ENCODE measurements around the gene PCP4L1.
"Not testable (repeated sequence)": the region's sequence is repeated elsewhere in the genome, so short reads cannot be mapped to it uniquely, and the experiment has no call there.

The PCP4L1 gene

DNA sequence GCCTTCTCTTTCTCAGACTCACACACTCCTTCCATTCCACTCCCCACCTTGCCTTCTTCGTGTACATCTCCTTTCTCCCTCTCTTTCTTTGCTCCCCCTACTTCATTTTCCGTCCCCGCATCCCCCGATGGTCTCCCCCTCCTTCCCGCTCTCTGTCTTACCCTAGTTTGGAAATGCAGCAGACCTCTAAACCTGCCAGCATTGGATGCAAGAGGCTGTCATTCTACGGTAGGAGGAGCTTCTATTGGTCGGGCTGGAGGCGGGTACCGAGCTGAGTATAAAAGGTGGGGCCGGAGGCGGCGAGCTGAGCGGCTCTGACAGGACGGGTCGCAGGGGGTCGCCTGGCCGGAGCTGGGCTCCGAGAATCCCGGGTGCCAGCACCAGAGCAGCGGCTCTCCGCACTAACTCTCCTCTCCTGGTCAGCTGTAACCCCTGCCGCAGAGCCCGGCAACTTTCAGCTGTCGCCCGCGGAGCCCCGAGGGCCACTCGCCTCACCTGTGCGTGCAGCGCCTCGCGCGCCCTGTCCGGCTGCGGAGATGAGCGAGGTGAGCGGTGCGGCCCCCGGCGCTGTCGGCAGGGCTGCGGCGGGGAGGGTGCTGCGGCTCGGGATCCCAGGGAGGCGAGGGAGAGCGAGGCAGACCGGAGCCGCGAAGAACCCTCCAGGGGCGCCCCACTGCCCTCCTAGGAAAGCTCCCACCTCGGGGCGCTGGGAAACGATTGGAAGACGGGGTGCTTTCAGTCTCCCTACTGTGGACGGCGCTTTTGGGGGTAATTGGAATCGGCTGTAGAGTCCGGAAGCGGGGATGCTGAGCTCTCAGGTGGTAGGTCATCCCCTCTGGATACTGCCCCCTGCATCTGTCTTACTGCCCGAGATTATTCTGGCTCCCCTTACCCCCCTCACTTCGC is at the start of gene PCP4L1:
Gene PCP4L1, plus strand, starts transcription at position 307 of the 906 bp plus-strand sequence. Its CDS starts 230 bp downstream, at position 537.
- peak; percentile 82 for DNase-seq

DNA sequence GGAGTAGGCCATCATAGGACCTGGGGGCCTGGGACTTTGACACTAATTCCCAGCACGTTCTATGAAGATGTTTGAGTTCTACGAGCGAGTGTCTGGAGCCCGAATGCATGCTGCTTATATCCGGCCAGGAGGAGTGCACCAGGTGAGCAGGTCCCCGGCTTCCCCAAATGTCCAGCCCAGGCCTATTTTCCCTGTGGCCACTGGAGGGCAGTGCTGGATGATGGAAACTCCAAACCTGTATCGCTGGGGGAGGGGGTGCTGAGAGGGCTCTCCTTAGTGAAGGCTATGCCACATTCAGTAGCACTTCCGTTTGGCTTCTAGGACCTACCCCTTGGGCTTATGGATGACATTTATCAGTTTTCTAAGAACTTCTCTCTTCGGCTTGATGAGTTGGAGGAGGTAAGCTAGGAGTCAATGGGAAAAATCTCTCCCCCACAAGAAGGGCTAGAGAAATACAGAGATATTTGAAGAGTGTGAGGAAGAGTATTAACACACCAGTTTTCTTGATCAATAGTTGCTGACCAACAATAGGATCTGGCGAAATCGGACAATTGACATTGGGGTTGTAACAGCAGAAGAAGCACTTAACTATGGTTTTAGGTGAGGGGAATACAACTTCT is 48.6 kb upstream of the PCP4L1 start:
- DNase-seq: peak; percentile 69

DNA sequence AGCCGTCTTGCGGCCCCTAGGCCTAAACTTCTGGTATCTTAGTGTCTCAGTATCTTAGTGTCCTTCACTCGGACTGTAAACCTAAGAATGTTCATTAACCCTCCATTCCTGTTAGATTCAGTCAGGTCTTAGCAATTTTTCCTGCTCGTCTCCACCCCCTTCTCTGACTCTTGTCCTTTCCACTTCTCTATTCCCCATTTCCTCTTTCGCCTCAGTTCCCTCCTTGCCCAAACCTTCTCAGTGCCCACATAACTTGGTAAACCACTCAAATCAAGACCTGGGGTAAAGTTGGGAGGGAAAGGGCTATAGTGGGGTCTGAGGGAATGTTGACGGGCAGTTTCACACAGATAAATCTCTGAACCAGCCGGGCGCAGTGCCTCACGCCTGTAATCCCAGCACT is 44.2 kb upstream of the PCP4L1 start:
- DNase-seq: no peak

DNA sequence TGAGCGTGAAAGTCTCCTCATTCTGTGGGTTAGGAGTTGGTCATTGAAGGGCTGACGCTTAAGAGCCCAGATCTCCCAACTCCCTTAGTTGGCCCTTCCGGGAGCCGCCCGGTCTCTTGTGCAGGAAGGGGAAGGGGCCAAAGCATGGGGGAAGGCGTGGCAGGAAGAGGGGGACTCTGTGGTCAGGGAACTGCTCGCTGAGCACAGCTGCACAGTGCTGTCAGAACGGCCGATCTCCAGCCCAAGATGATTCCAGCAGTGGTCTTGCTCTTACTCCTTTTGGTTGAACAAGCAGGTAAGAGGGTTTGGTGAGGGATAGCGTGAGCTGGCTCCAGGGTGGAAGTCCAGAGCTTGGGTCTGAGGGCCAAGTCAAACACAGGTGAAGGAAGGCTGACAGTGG is 43.5 kb upstream of the PCP4L1 start, which contains the start of gene FCER1G:
Gene FCER1G, plus strand, starts transcription at position 220 of the 400 bp plus-strand sequence. Its CDS starts 27 bp downstream, at position 247.
- DNase-seq: no peak

DNA sequence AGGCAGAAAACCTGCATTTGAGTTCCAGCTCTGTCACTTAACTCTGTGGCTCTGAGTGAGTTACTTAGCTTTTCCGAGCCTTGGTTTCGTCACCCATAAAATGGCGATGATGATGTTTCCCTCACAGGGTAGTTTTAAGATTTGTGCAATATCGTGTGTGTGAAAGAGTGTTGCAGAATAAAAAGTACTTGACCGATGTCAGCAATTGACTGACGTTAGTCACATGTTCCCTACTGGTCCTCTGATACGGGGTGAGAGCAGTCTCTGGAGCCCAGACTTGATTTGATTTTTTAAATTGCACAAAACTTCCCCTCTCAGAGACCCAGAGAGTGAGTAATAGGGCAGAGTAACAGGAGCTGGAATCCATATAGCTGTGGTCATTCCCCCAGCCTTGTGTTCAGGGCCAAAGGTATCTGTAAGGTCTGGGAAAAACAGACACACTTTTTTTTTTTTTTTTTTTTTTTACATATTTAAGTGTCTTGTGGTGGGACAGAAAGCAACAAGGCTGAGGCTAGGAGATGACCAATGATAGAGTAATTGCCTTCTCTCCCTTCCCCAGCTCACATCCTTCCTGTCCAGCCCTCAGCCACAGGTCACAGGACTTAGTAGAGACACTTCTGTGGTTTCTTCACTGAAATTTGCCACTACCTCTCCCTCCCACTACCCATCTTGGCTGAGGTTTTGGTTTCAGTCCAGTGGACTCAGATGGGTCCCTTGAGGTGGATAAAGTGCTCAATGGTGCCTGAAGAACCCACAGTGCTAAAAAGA is 41.4 kb upstream of the PCP4L1 start:
- no peak for DNase-seq

DNA sequence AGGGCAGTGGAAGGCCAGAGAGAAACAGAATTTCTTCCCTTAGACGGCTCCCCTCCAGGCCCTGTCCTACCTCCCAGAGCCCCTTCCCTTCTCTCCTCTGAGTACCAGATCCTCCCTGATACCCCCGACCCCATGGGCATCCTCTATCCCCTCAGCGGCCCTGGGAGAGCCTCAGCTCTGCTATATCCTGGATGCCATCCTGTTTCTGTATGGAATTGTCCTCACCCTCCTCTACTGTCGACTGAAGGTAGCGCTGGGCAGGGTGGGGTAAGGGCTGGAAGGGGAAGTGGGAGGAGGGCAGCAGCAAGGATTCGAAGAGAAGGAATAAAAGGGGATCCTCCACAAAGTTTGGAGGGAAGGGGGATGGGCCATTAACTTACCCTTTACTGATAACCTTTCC is 40.7 kb upstream of the PCP4L1 start:
- DNase-seq: no peak

DNA sequence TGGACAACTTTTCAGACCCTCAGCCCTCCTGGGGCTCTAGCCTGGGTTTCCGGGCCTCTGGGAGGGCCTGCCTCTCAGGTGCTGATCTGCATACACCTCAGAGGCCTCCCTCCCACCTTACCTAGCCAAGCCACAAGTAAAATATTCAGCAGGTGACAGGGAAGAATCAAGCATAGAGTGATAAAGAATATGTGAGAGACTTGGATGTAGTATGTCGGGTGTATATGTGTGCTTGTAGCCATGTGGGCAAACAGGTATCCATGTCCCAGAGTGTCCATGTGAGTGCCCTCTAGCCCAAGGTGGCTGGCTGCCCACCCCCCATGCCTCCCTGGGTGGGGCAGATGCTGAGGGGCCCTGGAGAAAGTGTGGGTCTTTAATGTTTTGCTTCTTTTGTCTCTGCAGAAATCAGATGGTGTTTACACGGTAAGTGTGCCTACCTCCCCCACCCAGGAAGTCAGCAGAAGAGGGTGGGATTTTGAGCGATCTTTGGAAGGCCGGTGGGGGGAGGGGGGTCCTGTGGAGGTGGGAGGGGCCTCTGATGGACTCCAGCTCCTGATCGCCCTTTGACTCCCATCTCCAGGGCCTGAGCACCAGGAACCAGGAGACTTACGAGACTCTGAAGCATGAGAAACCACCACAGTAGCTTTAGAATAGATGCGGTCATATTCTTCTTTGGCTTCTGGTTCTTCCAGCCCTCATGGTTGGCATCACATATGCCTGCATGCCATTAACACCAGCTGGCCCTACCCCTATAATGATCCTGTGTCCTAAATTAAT is 40.1 kb upstream of the PCP4L1 start:
- DNase-seq: no peak

DNA sequence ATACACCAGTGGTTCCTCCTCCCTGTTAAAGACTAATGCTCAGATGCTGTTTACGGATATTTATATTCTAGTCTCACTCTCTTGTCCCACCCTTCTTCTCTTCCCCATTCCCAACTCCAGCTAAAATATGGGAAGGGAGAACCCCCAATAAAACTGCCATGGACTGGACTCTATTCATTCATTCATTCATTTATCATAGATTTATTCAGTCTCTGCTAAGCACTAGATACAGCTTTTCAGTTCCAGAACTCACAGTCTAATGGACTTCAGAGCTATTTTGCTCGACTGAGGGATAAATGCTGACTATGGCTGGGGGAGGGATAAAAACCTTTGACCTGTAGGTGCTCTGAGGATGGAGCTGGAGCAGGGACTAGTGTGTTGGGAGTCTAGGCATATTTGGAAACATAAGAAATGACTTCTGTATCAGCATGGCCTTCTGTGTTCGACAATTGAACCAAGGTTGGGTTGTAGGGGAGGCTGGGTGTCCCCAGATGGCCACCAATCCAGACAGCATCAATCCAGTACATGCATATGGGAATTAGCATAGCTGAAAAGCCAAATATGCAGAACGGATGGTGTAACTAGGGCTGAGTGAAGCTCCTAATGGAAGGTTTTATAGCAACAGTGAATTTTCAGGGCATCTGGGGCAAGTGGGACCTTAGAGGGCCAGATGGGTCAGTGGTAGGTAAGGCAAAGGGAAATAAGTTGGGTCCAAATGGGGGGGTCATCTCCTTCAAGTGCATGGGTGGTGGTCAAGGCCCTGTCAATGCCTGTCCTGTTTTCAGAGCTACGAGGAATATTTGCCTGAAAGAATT is 39.3 kb upstream of the PCP4L1 start:
- DNase-seq: no peak

DNA sequence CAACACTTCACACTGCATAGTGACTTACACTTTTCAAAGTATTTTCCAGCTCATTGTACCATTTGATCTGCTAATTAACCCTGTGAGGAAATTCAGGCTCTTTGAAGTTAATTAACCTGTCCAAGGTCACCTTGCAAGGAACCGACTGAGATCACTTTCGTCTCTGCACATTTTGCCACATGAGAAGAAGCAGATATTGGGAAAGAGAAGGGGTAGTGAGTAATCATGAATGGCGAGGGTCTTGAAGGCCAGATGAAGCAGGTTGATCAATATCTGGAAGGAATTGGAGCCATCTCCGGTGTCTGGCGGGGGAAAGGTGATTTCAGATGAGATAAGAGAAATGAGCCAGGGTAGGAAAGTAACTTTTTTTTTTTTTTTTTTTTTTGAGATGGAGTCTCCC is 38.5 kb upstream of the PCP4L1 start:
- no peak for DNase-seq

DNA sequence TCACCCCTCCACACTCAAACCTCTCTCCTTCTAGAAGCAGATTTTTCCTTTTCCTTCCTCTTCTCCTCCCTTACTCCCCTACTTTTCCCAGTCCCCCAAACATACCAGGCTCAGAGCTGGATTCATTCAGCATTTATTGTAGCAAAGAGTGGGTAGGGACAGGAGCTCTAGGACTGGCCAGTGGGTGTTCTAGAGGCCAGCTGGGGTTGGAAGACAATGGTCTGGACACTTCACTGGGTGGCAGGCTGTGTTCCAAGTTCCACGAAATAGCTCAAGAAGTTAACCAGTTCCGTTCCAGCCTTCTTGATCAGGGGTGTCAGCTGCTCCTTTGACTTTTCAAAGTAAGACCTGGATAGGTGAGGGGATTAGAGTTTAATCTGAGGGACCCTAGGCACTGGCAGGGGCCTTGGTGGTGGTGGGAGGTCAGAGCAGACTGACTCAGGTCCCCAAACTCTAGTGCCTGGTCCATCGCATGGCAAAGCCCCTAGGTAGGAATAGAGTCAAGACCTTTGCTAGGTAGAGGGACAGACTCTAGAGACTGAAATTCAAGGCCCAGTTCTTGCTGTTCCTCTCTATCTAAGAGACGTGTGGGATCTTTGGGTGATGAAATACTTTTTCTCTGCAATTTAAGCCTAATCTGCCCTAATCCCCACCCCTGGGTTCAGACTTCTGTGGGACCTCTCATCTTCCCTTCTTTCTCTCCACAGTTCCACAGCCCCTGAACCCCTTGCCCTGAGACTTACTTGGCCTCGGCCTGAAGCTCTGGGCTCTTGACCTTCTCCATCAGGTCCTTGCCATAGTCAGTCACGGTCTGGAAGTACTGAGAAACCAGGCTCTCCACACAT is 36.1 kb upstream of the PCP4L1 start:
- no peak for DNase-seq

DNA sequence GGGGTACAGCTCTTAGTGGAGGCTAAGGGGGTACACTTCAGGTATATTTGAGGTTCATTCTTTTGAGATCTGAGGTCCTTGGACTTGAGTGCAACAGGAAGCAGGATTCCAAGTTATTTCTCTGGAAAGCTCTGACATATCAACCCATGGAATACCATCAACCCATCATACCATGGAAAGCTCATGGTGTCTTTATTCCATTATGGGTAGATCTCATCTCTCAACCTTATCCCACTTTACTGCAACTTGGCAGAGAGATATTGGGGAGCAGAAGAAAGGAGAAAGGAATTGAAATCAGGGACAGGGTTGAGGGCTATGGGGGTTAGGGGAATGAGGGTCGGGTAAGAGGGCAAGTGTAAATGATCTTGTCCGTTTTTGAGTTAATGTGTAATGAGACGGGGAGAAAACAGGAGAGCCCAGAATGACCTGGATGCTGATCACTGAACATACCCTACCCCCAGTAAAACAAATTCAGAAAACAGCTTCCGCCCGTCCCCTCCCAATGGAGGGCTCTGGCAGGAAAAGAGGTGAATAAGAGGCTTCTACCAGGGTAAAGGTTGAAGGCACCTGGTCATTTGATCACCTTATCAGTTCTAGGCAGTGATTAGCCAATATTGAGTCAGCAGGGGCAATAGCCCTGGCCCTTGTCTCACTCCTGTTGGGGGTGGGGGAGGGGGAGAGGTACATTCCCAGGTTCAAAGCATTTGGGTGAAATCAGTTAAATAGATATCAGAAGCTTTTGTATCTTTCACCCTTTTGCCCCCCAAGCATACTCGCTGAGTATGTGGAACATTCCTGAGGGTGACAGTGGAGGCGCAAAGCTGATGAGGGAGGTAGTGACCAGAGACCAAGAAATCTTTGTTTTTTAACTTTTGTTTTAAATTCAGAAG is 34.5 kb upstream of the PCP4L1 start:
- no peak for DNase-seq

DNA sequence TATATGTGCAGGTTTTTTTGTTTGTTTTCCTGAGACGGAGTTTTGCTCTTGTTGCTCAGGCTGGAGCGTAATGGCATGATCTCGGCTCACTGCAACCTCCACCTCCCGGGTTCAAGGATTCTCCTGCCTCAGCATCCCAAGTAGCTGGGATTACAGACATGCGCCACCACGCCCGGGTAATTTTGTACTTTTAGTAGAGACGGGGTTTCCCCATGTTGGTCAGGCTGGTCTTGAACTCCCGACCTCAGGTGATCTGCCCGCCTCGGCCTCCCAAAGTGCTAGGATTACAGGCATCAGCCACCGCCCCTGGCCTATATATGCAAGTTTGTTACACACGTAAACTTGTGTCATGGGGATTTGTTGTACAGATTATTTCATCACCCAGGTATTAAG is 33.9 kb upstream of the PCP4L1 start:
- DNase-seq: not testable (repeated sequence)

DNA sequence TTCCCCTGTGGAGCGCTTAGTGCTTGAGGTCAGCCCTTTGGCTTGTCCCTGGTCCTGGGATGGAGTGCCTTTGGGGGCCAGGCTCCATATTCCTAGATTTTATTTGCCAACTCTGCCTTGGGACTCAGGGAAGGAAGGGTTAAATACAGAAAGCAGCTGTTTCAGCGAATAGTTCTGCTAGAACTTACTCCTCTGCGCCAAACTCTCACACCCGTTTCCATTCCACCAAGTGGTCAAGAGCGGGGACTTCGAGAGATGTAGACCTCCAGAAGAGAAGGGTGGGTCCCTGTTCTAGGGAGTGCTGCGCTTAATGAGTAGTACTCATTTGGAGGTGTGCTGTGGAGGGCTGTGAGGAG is 33.4 kb upstream of the PCP4L1 start:
- DNase-seq: no peak

DNA sequence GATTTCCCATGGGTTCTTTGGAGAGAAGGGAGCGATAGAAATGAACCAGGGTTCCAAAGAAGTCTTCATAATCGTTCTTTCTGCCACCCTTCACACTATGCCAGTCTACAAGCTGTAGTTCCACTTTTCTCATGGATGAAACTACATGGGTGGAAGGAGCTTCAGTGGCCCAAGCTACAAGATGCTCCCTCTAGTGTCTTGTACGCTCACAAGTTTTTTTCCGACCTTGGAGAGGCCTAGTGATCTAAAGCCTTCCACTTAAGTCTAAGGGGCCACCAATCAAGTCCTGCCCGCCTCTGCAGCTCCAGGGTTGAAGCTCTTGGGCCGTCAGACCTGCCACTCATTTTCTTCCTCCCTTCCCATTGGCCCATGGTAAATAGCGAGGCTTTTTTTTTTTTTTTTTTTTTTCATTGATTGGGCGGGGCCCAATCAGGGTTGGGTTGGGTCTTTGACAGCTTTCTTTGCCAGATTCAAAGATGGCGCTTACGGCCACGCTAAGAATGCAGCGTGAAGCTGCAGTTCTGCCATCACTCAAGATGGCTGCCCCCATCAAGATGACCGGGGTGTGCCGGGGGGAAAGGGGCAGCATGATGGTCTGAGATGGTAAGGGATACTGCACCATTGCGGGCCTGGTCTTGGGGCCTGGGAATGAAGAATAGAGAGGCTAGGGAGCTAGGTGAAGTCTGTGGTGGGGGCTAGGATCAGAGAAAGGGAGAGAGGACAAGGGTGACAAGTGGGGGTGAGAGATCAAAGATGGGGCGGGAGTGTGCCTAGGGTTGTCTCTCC is 32.8 kb upstream of the PCP4L1 start, which contains the start of gene TOMM40L:
Gene TOMM40L, plus strand, starts transcription at position 527 of the 786 bp plus-strand sequence. CDS start 430 bp downstream, outside the sequence.
- DNase-seq: peak; percentile 96

DNA sequence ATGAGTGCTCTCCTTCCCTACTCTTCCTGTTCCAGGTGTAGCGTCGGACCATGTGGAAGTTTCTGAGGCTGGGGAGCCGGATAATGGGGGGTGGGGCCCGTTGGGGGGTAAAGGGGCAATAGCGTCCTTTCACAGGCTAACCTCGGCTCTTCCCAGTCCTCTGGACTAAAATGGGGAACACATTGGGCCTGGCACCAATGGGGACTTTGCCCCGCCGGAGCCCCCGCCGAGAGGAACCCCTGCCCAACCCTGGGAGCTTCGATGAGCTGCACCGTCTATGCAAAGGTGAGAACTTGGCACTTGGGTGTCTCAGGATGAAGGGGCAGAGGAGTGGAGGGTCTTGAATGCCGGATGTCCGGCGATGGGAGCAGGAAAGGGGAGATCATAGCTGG is 32.2 kb upstream of the PCP4L1 start:
- DNase-seq: peak; percentile 9

DNA sequence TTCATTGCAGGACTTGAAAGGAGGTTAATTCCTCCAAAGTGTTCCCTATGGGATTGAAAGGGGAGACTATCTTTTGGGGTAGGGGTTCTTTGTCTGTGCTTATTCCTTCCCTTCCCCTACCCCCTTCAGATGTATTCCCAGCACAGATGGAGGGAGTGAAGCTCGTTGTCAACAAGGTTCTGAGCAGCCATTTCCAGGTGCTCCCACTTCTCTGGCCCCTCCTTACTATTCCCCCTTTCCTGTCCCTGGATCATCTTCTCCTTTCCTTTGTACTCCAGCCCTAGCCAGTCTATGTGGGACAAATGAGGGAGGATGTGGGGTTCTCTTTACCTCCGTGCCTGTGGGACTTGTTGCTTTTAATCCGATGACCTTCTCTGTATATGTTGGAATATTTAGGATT is 31.8 kb upstream of the PCP4L1 start:
- DNase-seq: no peak

DNA sequence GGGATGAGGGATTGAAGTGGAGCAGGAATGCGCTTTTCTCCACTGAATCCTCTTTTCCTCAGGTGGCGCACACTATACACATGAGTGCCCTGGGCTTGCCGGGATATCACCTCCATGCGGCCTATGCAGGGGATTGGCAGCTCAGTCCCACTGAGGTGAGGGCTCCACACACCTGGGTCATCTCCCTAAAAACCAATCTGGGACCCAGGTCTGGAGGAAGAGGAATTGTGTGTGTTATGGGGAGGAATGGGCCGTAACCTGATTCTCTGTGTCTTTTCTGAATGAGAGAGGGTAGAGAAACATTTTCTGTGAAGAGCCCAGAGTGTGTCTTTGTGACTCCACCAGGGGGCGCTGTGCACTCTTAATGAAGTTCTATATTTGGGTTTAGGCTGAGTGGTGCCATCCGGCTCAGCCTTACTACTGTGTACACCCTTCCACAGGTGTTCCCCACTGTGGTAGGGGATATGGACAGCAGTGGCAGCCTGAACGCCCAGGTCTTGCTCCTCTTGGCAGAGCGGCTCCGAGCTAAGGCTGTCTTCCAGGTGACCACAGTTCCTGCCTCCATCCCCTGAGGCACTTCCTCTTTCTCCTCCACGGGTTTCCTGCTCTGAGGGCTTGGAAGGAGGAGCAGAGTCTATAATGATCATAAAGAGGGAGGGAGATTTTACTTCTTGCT is 31.2 kb upstream of the PCP4L1 start:
- peak; percentile 74 for DNase-seq

DNA sequence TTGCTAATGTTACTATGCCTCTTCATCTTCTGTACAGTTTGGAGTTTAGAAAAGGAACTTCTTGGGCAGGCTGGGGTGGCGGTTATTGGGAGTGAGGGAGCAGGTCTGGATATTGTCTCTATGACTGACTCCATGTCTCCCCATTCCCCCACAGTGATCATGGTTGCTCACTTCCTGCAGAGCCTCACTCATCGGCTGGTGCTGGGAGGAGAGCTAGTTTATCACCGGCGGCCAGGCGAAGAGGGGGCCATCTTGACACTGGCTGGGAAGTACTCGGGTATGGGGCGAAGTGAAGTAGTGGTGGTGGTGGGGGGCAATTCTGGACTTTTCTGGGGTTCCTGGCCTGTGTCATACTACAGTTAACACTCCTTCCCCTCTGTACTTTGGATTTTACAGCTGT is 30.5 kb upstream of the PCP4L1 start:
- DNase-seq: no peak

Data from retina (tissue), 1 donor.